Small intestine (tissue), 7 donors: Measurements from ENCODE around the gene ZGRF1. TPM values are rescaled to one million over a fixed set of nuclear protein-coding genes. Genes with fewer than 3 reads are reported as not detected.
"Not testable (repeated sequence)": the region's sequence is repeated elsewhere in the genome, so short reads cannot be mapped to it uniquely, and the experiment has no call there.

Source experiments
- DNase-seq, 2 donors: peaks; one replicate each; pipeline versions ENCODE4 v3.0.0 to v3.0.0-alpha.2; 2013
- FAIRE-seq: peaks from 2 replicates; lab custom pipeline; 2012; peaks lifted over from hg19 to GRCh38; lab: Jason Lieb, UNC
- H3K27ac ChIP-seq, 3 donors: one replicate each; pipeline ENCODE4 v1.5.1; 2013; ENCODE audit warnings: low read length in 2 of 3, mild to moderate bottlenecking in 2 of 3, control low read depth in 1 of 3, inconsistent platforms in 1 of 3, low read depth in 1 of 3, moderate library complexity in 1 of 3
- H3K27me3 ChIP-seq, 3 donors: one replicate each; pipeline ENCODE4 v1.6.1; 2013; ENCODE audit warnings: low read length in 3 of 3, inconsistent platforms in 1 of 3; ENCODE audit not compliant: control insufficient read depth in 3 of 3, insufficient read depth in 3 of 3
- H3K36me3 ChIP-seq, 3 donors: one replicate each; pipeline ENCODE4 v1.6.1; 2013; ENCODE audit warnings: low read length in 3 of 3, inconsistent platforms in 1 of 3, low read depth in 1 of 3, mild to moderate bottlenecking in 1 of 3, moderate library complexity in 1 of 3; ENCODE audit not compliant: control insufficient read depth in 3 of 3, insufficient read depth in 2 of 3
- H3K4me1 ChIP-seq, 3 donors: one replicate each; pipeline ENCODE4 v1.6.1; 2013; ENCODE audit warnings: low read length in 2 of 3, inconsistent platforms in 1 of 3, low read depth in 1 of 3, mild to moderate bottlenecking in 1 of 3, moderate library complexity in 1 of 3; ENCODE audit not compliant: control insufficient read depth in 3 of 3, insufficient read depth in 2 of 3
- H3K4me3 ChIP-seq, 3 donors: one replicate each; pipeline ENCODE4 v1.5.1; 2013; ENCODE audit warnings: low read length in 3 of 3, control low read depth in 1 of 3, inconsistent platforms in 1 of 3, low read depth in 1 of 3, mild to moderate bottlenecking in 1 of 3, moderate library complexity in 1 of 3
- H3K9me3 ChIP-seq, 2 donors: one replicate each; pipeline ENCODE4 v1.6.1; 2013; ENCODE audit warnings: low read depth in 1 of 2, low read length in 1 of 2; ENCODE audit not compliant: control insufficient read depth in 2 of 2, insufficient read depth in 1 of 2
- WGBS, 3 donors: extraction: QIAGEN DNeasy Blood & Tissue Kit; methylation state at CpG; one replicate each; pipeline ENCODE4 v1.1.7; 2013; 5-methylcytosine and 5-hydroxymethylcytosine counted together
- polyA plus RNA-seq, 4 donors: library from polyadenylated mRNA; stranded (reverse) in 3 of 4; unstranded in 1 of 4; fragments of 200-250 nt in 3 of 4; fragments of 120-200 nt in 1 of 4; gene quantifications; one replicate each; pipeline versions ENCODE4 v1.2.1 to v1.2.3, GENCODE V29; 2013
- donor health status: healthy with polysubstance abuse.
- donor health status: control.
- donor health status: control.
- donor health status: Bipolar disorder and iron deficiency.
- donor health status: healthy.

ZGRF1 gene
- polyA plus RNA-seq, 4 donors, result 1.3 to 7.1 (median 2.0) TPM

- Histone ChIP-seq H3K9me3 (no peaks in the 10 kb centered on the region), H3K27ac (no peak overlapping the region), H3K36me3 (peaks cover 3 to 15% (median 14%) of the 10 kb centered on the region in 3 donors), H3K4me1 (no peaks in the 10 kb centered on the region), H3K27me3 (no peaks in the 10 kb centered on the region), H3K4me3 (no peak overlapping the region)
- FAIRE-seq (no peak), DNase-seq (no peak)
- WGBS, 3 donors, result 78 to 86% (median 83%) methylated on average over 3 of the region's 3 CpGs
These were observed 11.8 kb upstream of the ZGRF1 start for GRCh38 chr4:112648263-112649054.

DNA sequence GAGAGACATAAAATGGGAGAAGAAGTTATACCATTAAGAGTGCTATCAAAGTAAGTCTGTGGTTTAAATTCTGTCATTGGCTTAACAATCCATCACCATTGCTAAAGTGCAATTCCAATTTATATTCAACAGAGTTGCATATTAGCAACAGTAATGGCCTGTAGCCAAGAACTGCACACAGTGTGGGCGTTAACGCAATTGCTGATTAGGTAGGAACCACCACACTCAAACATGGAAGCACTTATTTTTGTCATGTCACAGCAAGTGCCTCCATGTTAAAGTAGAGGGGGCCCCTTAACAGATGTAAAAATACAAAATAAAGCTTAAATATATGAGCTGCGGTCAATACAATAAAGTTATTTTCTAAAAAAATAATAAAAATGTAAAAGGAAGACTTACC is 11.1 kb upstream of the ZGRF1 start:
- Histone ChIP-seq H3K9me3 (no peaks in the 10 kb centered on the region), H3K27ac (no peak overlapping the region), H3K4me1 (no peaks in the 10 kb centered on the region), H3K36me3 (peaks cover 2 to 15% (median 10%) of the 10 kb centered on the region in 3 donors), H3K27me3 (no peaks in the 10 kb centered on the region), H3K4me3 (no peak overlapping the region)
- FAIRE-seq, result no peak
- DNase-seq, result no peak
- 60 to 89% (median 60%) methylated on average over 3 of the region's 3 CpGs for WGBS, 3 donors

- Histone ChIP-seq H3K9me3 (no peaks in the 10 kb centered on the region), H3K27me3 (no peaks in the 10 kb centered on the region), H3K27ac (no peak overlapping the region), H3K4me3 (no peak overlapping the region), H3K36me3 (peaks cover 2 to 20% (median 10%) of the 10 kb centered on the region in 3 donors), H3K4me1 (no peaks in the 10 kb centered on the region)
- FAIRE-seq (peak; percentile 68), DNase-seq (no peak)
- WGBS, 3 donors, result 75 to 86% (median 85%) methylated on average over 6 of the region's 6 CpGs
These were observed 10.2 kb upstream of the ZGRF1 start for GRCh38 chr4:112646632-112647537.

GRCh38 chr4:112645541-112646329 is 9.0 kb upstream of the ZGRF1 start:
- Histone ChIP-seq H3K4me1 (peaks cover 0 to 2% (median 0%) of the 10 kb centered on the region in 3 donors), H3K36me3 (peaks cover 2 to 20% (median 10%) of the 10 kb centered on the region in 3 donors), H3K4me3 (no peak overlapping the region), H3K9me3 (no peaks in the 10 kb centered on the region), H3K27ac (no peak overlapping the region), H3K27me3 (no peaks in the 10 kb centered on the region)
- no peak for DNase-seq
- 80 to 94% (median 92%) methylated on average over 8 of the region's 8 CpGs for WGBS, 3 donors
- FAIRE-seq, result no peak

DNA sequence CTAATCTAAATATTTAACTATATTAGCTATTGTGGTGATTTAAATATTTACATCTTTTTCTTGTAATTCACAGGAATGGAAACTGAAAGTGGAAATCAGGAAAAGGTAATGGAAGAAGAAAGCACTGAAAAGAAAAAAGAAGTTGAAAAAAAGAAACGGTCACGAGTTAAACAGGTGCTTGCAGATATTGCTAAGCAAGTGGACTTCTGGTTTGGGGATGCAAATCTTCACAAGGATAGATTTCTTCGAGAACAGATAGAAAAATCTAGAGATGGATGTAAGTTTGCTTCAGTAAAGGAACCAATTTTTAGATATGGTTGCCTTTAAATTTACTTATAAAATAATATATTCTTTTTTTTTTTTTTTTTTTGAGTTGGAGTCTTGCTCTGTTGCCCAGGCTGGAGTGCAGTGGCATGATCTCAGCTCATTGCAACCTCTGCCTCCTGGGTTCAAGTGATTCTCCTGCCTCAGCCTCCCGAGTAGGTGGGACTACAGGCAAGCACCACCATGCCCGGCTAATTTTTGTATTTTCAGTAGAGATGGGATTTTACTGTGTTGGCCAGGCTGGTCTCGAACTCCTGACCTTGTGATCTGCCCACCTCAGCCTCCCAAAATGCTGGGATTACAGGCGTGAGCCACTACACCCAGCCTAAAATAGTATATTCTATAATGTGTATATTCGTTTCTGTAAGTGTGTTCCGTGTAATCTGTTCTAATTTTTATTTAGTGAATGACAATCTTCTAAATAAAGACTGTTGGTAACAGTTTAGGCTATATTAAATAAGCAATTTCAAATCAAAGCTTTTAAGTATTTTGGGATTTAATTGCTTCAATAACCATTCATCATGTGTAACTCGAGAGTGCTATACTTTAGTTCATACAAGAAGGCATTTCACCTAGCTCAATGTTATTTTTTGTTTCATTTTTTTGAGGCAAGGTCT is 8.2 kb upstream of the ZGRF1 start:
- H3K9me3 ChIP-seq, H3K27ac ChIP-seq, H3K4me3 ChIP-seq, FAIRE-seq, H3K4me1 ChIP-seq, DNase-seq, H3K27me3 ChIP-seq: not testable (repeated sequence)
- peaks cover 2 to 18% (median 8%) of the 10 kb centered on the region in 3 donors for H3K36me3 ChIP-seq
- 84 to 91% (median 87%) methylated on average over 10 of the region's 10 CpGs for WGBS, 3 donors

DNA sequence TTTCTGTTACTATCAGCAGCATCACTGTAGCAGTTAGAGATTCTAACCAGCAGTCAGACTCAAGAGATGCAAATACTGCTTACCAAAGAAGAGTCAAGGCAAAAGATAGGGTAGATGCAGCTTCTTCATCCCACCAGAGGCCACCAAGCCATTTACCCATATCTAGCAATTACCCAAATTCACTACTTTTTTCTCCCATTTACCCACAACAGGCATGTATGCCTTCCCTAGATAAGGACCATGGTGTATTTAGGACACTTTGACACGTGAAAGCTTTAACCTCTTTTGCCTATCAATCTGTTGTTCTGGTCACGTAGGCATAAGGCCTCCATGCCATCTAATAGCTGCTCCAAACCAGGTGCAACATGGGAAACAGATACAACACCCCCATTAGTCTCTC is 5.8 kb upstream of the ZGRF1 start:
- WGBS, 3 donors, result 90 to 91% (median 90%) methylated on average over 2 of the region's 2 CpGs
- no peak for FAIRE-seq
- peaks cover 0 to 10% (median 5%) of the 10 kb centered on the region in 3 donors for H3K4me1 ChIP-seq

GRCh38 chr4:112637552-112637866 is 800 bp upstream of the ZGRF1 start:
- Histone ChIP-seq H3K4me3 (peak overlapping the region; percentile 45 to 68 (median 68)), H3K27me3 (no peaks in the 10 kb centered on the region), H3K27ac (peak overlapping the region; percentile 83 to 100 (median 91)), H3K36me3 (peaks cover 0 to 5% (median 0%) of the 10 kb centered on the region in 3 donors), H3K9me3 (no peaks in the 10 kb centered on the region), H3K4me1 (peaks cover 0 to 10% (median 5%) of the 10 kb centered on the region in 3 donors)
- 0 to 1% (median 1%) methylated on average over 8 of the region's 8 CpGs for WGBS, 3 donors
- DNase-seq (no peak), FAIRE-seq (no peak)

More for the DNA sequence above, 5.8 kb upstream of the ZGRF1 start:
- Histone ChIP-seq H3K4me3 (no peak overlapping the region), H3K36me3 (peaks cover 0 to 13% (median 8%) of the 10 kb centered on the region in 3 donors), H3K9me3 (no peaks in the 10 kb centered on the region), H3K27ac (no peak overlapping the region), H3K27me3 (no peaks in the 10 kb centered on the region)
- no peak for DNase-seq
